ENCODE results near the gene REEP5. TPM values are rescaled to one million over a fixed set of nuclear protein-coding genes. Genes with fewer than 3 reads are reported as not detected.

REEP5 gene
- total and polyA plus RNA-seq, 9 of the 15 experiments (the other 6 are each of a cell fraction or from before 2014, with no cell fraction given): 14.7 to 102 (median 36.0) TPM

DNA sequence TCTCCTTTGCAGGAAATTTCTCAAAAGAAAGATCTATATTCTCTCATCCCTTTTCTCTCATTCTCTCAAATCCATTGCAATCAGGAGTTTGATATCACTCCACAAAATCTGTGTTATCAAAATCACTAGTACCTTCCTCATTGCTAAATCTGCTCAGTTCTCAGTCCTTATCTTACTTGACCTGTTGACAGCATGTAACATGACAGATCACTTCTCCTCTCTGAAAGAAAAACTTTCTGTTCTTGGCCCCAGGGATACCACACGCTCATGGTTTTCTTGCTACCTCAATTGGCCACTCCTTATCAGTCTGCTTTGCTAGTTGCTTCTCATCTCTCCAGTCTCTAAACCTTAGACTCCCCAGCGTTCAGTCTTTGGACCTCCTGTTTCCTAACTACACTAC lies 38.8 kb downstream of the REEP5 start (continued):
- TF ChIP-seq, protein P1, sequence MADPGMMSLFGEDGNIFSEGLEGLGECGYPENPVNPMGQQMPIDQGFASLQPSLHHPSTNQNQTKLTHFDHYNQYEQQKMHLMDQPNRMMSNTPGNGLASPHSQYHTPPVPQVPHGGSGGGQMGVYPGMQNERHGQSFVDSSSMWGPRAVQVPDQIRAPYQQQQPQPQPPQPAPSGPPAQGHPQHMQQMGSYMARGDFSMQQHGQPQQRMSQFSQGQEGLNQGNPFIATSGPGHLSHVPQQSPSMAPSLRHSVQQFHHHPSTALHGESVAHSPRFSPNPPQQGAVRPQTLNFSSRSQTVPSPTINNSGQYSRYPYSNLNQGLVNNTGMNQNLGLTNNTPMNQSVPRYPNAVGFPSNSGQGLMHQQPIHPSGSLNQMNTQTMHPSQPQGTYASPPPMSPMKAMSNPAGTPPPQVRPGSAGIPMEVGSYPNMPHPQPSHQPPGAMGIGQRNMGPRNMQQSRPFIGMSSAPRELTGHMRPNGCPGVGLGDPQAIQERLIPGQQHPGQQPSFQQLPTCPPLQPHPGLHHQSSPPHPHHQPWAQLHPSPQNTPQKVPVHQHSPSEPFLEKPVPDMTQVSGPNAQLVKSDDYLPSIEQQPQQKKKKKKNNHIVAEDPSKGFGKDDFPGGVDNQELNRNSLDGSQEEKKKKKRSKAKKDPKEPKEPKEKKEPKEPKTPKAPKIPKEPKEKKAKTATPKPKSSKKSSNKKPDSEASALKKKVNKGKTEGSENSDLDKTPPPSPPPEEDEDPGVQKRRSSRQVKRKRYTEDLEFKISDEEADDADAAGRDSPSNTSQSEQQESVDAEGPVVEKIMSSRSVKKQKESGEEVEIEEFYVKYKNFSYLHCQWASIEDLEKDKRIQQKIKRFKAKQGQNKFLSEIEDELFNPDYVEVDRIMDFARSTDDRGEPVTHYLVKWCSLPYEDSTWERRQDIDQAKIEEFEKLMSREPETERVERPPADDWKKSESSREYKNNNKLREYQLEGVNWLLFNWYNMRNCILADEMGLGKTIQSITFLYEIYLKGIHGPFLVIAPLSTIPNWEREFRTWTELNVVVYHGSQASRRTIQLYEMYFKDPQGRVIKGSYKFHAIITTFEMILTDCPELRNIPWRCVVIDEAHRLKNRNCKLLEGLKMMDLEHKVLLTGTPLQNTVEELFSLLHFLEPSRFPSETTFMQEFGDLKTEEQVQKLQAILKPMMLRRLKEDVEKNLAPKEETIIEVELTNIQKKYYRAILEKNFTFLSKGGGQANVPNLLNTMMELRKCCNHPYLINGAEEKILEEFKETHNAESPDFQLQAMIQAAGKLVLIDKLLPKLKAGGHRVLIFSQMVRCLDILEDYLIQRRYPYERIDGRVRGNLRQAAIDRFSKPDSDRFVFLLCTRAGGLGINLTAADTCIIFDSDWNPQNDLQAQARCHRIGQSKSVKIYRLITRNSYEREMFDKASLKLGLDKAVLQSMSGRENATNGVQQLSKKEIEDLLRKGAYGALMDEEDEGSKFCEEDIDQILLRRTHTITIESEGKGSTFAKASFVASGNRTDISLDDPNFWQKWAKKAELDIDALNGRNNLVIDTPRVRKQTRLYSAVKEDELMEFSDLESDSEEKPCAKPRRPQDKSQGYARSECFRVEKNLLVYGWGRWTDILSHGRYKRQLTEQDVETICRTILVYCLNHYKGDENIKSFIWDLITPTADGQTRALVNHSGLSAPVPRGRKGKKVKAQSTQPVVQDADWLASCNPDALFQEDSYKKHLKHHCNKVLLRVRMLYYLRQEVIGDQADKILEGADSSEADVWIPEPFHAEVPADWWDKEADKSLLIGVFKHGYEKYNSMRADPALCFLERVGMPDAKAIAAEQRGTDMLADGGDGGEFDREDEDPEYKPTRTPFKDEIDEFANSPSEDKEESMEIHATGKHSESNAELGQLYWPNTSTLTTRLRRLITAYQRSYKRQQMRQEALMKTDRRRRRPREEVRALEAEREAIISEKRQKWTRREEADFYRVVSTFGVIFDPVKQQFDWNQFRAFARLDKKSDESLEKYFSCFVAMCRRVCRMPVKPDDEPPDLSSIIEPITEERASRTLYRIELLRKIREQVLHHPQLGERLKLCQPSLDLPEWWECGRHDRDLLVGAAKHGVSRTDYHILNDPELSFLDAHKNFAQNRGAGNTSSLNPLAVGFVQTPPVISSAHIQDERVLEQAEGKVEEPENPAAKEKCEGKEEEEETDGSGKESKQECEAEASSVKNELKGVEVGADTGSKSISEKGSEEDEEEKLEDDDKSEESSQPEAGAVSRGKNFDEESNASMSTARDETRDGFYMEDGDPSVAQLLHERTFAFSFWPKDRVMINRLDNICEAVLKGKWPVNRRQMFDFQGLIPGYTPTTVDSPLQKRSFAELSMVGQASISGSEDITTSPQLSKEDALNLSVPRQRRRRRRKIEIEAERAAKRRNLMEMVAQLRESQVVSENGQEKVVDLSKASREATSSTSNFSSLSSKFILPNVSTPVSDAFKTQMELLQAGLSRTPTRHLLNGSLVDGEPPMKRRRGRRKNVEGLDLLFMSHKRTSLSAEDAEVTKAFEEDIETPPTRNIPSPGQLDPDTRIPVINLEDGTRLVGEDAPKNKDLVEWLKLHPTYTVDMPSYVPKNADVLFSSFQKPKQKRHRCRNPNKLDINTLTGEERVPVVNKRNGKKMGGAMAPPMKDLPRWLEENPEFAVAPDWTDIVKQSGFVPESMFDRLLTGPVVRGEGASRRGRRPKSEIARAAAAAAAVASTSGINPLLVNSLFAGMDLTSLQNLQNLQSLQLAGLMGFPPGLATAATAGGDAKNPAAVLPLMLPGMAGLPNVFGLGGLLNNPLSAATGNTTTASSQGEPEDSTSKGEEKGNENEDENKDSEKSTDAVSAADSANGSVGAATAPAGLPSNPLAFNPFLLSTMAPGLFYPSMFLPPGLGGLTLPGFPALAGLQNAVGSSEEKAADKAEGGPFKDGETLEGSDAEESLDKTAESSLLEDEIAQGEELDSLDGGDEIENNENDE (IDR thresholded peaks at IDR 0.05; ENCODE audit: low read depth, low read length): no peak
- TF ChIP-seq HDAC2 (IDR thresholded peaks at IDR 0.05) (peak; percentile 95), CHD1 (IDR thresholded peaks at IDR 0.05; ENCODE audit: low read length) (no peak), FOS (IDR thresholded peaks at IDR 0.05; ENCODE audit: extremely low read depth, insufficient read length) (no peak), KAT8 (IDR thresholded peaks at IDR 0.05; ENCODE audit: low read depth) (no peak), L3MBTL2 (IDR thresholded peaks at IDR 0.05) (no peak), TEAD2 (tag; IDR thresholded peaks at IDR 0.05) (no peak), TCF3 (CRISPR knock-in tag; IDR thresholded peaks at IDR 0.05) (peak; percentile 53)
- TF ChIP-seq, protein P2, sequence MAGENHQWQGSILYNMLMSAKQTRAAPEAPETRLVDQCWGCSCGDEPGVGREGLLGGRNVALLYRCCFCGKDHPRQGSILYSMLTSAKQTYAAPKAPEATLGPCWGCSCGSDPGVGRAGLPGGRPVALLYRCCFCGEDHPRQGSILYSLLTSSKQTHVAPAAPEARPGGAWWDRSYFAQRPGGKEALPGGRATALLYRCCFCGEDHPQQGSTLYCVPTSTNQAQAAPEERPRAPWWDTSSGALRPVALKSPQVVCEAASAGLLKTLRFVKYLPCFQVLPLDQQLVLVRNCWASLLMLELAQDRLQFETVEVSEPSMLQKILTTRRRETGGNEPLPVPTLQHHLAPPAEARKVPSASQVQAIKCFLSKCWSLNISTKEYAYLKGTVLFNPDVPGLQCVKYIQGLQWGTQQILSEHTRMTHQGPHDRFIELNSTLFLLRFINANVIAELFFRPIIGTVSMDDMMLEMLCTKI (IDR thresholded peaks at IDR 0.05; ENCODE audit: partially characterized antibody): no peak
